Vagina (tissue), 2 donors: Measurements from ENCODE around the gene PACS1.

Experiments
- POLR2A ChIP-seq, 2 donors: fragments of 450-650 bp; IDR thresholded peaks; one replicate each; pipeline ENCODE4 v1.6.1; 2017; ENCODE audit warnings: antibody characterized with exemption in 2 of 2, mild to moderate bottlenecking in 2 of 2, moderate library complexity in 2 of 2
- TF ChIP-seq, protein P1 (sequence below), 3 experiments: fragments of 450-650 bp in 2 of 3; fragments of 200-600 bp in 1 of 3; sonication (generic) in 1 of 3; IDR thresholded peaks; one replicate each; pipeline ENCODE4 v1.5.1; 2017 to 2019; ENCODE audit warnings: antibody characterized with exemption in 3 of 3, mild to moderate bottlenecking in 2 of 3, moderate library complexity in 2 of 3

DNA sequence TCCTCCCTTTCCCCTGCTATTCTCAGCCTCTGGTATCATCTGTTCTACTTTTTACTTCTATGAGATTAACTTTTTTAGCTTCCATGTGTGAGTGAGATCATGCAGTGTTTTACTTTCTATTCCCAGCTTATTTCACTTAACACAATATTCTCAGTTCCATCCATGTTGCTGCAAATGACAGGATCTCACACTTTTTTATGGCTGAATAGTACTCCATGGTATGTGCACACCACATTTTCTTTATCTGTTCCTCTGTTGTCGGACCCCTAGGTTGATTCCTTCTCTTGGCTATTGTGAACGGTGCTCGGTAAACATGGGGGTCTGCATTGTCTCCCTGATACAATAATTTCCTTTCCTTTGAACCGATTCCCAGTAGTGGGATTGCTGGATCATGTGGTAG, 117.4 kb downstream of the PACS1 start:
- TF ChIP-seq, protein P1, sequence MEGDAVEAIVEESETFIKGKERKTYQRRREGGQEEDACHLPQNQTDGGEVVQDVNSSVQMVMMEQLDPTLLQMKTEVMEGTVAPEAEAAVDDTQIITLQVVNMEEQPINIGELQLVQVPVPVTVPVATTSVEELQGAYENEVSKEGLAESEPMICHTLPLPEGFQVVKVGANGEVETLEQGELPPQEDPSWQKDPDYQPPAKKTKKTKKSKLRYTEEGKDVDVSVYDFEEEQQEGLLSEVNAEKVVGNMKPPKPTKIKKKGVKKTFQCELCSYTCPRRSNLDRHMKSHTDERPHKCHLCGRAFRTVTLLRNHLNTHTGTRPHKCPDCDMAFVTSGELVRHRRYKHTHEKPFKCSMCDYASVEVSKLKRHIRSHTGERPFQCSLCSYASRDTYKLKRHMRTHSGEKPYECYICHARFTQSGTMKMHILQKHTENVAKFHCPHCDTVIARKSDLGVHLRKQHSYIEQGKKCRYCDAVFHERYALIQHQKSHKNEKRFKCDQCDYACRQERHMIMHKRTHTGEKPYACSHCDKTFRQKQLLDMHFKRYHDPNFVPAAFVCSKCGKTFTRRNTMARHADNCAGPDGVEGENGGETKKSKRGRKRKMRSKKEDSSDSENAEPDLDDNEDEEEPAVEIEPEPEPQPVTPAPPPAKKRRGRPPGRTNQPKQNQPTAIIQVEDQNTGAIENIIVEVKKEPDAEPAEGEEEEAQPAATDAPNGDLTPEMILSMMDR (IDR thresholded peaks at IDR 0.05): no peak
- TF ChIP-seq POLR2A (IDR thresholded peaks at IDR 0.05): no peak
